Endothelial cell (in vitro differentiated cells): ENCODE results near the gene SEC24D. TPM values are rescaled to one million over a fixed set of nuclear protein-coding genes. Genes with fewer than 3 reads are reported as not detected.

Experiments
- DNase-seq: peaks from one replicate; pipeline ENCODE4 v3.0.0; 2021; ENCODE audit warnings: low spot score
- H3K27ac Mint-ChIP-seq: one replicate; pipeline ENCODE4 v1.8.0; 2021; ENCODE audit warnings: mixed read lengths, inconsistent platforms; ENCODE audit not compliant: unreplicated experiment
- H3K27me3 Mint-ChIP-seq: one replicate; pipeline ENCODE4 v1.8.0; 2021; ENCODE audit warnings: mild to moderate bottlenecking, moderate library complexity, mixed read lengths, inconsistent platforms; ENCODE audit not compliant: unreplicated experiment
- H3K36me3 Mint-ChIP-seq: one replicate; pipeline ENCODE4 v1.8.0; 2021; ENCODE audit warnings: mild to moderate bottlenecking, low read depth, mixed read lengths, inconsistent platforms; ENCODE audit not compliant: unreplicated experiment
- H3K4me1 Mint-ChIP-seq: one replicate; pipeline ENCODE4 v1.8.0; 2021; ENCODE audit warnings: mild to moderate bottlenecking, mixed read lengths, inconsistent platforms; ENCODE audit not compliant: unreplicated experiment
- H3K4me3 Mint-ChIP-seq: one replicate; pipeline ENCODE4 v1.8.0; 2021; ENCODE audit warnings: mild to moderate bottlenecking, mixed read lengths, inconsistent platforms; ENCODE audit not compliant: unreplicated experiment
- H3K9me3 Mint-ChIP-seq: one replicate; pipeline ENCODE4 v1.8.0; 2021; ENCODE audit warnings: mixed read lengths, inconsistent platforms; ENCODE audit not compliant: unreplicated experiment
- total RNA-seq: library from RNA; stranded (reverse); fragmentation: NEBNext Ultra II Directional; extraction: Animal tissue kit (Norgen Biotek cat#: 25700); gene quantifications from one replicate; pipeline ENCODE4 v1.2.1, GENCODE V29; 2021; ENCODE audit not compliant: unreplicated experiment
- TF ChIP-seq, protein P1 (sequence below): fragments of 200-600 bp; sonication (generic); IDR thresholded peaks from one replicate; pipeline ENCODE4 v1.5.0; 2021; ENCODE audit warnings: antibody characterized with exemption; ENCODE audit not compliant: unreplicated experiment

SEC24D gene
- total RNA-seq, 1 donor from 2014 or later, result 70.4 TPM

DNA sequence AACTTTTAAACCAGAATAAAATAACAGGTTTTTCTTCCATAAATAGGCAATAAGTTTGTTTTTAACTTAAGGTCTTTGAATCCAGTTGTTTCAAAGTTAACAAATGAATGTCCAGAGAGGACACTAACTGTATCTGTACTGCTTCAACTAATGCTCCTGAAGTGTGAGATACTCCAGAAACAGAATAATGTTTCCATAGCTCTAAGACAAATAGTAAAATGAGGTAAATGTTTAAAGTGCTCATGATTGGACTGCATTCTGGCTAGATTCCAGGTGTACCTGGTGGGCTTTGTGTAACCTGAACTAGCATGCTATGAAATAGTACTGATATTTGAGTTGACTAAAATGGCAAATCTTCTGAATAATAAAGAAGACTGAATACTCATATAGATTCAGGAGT lies 99.0 kb downstream of the SEC24D start:
- H3K4me1 Mint-ChIP-seq, result peaks cover 12% of the 10 kb centered on the region
- H3K36me3 Mint-ChIP-seq, result peaks cover 11% of the 10 kb centered on the region
- no peak overlapping the region for H3K27ac Mint-ChIP-seq
- H3K4me3 Mint-ChIP-seq, result no peak overlapping the region
- no peak for DNase-seq
- no peaks in the 10 kb centered on the region for H3K27me3 Mint-ChIP-seq
- TF ChIP-seq, protein P1, sequence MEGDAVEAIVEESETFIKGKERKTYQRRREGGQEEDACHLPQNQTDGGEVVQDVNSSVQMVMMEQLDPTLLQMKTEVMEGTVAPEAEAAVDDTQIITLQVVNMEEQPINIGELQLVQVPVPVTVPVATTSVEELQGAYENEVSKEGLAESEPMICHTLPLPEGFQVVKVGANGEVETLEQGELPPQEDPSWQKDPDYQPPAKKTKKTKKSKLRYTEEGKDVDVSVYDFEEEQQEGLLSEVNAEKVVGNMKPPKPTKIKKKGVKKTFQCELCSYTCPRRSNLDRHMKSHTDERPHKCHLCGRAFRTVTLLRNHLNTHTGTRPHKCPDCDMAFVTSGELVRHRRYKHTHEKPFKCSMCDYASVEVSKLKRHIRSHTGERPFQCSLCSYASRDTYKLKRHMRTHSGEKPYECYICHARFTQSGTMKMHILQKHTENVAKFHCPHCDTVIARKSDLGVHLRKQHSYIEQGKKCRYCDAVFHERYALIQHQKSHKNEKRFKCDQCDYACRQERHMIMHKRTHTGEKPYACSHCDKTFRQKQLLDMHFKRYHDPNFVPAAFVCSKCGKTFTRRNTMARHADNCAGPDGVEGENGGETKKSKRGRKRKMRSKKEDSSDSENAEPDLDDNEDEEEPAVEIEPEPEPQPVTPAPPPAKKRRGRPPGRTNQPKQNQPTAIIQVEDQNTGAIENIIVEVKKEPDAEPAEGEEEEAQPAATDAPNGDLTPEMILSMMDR, result no peak
- H3K9me3 Mint-ChIP-seq, result no peaks in the 10 kb centered on the region

DNA sequence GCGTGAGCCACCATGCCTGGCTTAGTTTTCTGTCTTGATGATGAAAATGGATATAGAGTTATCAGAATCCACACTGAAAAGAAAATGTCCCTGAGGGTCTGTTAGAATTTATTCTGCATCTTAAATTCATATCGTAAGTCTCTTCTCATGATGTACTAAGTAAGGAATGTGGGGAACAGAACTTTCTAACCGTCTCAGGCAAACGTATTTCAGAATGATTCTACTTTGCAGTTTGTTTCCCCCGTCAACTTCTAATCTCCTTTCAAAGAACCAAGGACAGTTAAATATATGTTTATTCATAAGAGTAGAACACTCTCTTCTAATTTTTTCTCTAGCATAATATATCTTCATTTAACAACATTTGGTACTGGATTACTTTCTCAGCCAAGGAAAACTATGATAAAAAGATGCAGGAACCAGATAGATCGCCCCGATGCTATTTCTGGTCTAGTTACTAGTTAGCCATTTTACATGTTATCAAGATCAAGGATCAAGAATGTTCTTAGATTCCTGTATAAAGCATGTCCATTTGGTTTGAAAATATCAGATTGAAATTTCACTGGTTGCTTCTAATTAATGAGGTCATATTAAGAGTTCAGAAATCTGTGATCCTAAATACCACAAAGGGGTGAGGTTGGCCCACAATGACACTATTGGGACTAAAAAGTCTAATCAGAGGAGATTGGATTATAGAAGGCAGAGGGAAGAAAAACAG lies 101.3 kb downstream of the SEC24D start:
- Mint-ChIP-seq H3K4me1 (peaks cover 29% of the 10 kb centered on the region), H3K27me3 (no peaks in the 10 kb centered on the region), H3K4me3 (no peak overlapping the region), H3K27ac (no peak overlapping the region), H3K36me3 (peaks cover 17% of the 10 kb centered on the region), H3K9me3 (no peaks in the 10 kb centered on the region)
- TF ChIP-seq, protein P1, result no peak
- no peak for DNase-seq

DNA sequence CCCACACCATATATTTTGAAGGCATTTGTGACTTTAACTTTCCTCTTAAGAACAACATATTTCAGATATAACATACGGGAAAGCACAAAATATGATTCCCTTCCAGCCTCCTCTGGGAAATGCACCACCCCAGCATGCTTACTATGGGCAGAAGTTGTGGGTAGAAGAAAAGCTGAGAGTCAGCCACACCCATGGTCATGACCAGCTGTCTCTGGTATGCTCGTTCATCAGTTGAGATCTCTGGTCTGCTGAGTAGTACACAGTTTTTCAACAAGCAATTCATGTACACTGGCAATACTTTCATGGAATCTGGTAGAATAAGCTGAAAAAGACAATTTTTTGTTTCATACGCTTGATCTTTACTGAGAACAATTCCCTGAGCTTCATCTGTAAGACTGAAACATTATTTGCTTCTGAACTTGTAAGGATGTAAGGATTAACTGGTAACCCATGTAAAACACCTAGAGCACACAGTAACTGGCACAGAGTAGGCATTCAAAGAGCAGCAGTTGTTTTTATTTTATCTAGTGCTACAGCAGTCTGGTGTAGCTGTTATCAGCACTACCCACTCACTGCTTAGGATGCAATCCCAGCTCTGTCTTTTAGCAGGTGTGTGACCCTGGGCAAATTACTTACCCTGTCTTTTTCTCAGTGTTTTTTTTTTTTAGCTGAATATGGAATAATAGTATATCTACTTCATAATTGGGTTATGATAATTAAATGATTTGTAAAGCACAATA lies 103.2 kb downstream of the SEC24D start:
- H3K4me1 Mint-ChIP-seq, result peaks cover 33% of the 10 kb centered on the region
- DNase-seq, result no peak

DNA sequence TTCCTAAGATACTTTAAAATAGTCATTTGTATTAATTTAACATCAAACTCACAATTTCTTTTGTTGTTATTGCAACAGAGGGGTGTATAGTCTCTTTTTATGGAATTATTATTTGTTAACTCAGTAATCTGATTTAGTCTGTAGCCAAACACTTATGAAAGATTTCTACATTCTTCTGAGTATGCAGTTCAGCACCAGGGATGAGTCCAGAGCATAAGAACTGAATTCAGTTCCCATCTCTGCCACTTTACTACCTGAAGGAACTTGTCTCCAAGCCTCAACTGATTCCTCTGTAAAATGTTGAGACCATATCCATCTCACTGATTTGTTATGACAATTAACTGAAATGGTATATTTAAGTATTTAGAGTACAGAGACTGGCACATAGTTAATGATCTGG lies 105.2 kb downstream of the SEC24D start:
- peaks cover 27% of the 10 kb centered on the region for H3K36me3 Mint-ChIP-seq
- no peak overlapping the region for H3K4me3 Mint-ChIP-seq
- DNase-seq, result no peak
- H3K27me3 Mint-ChIP-seq, result no peaks in the 10 kb centered on the region
- peaks cover 41% of the 10 kb centered on the region for H3K4me1 Mint-ChIP-seq
- no peaks in the 10 kb centered on the region for H3K9me3 Mint-ChIP-seq
- no peak overlapping the region for H3K27ac Mint-ChIP-seq
- TF ChIP-seq, protein P1, result no peak

More for the DNA sequence above, 103.2 kb downstream of the SEC24D start:
- H3K9me3 Mint-ChIP-seq, result no peaks in the 10 kb centered on the region
- TF ChIP-seq, protein P1, result no peak
- no peaks in the 10 kb centered on the region for H3K27me3 Mint-ChIP-seq
- H3K27ac Mint-ChIP-seq, result peak overlapping the region; percentile 36
- H3K4me3 Mint-ChIP-seq, result no peak overlapping the region
- peaks cover 15% of the 10 kb centered on the region for H3K36me3 Mint-ChIP-seq
